Parathyroid adenoma (tissue), 2 donors: Measurements from ENCODE around the gene HPCAL1.

Source experiments
- H2AFZ ChIP-seq: fragments of 300-600 bp; sonication (generic); one replicate; pipeline ENCODE4 v1.7.0; 2017; ENCODE audit warnings: antibody characterized with exemption, mild to moderate bottlenecking
- H3K27ac ChIP-seq: fragments of 300-600 bp; sonication (generic); one replicate; pipeline ENCODE4 v1.7.0; 2017
- H3K27me3 ChIP-seq: fragments of 300-600 bp; sonication (generic); one replicate; pipeline ENCODE4 v1.7.0; 2017; ENCODE audit warnings: low read length; ENCODE audit not compliant: control insufficient read depth, insufficient read depth
- H3K36me3 ChIP-seq: fragments of 300-600 bp; sonication (generic); one replicate; pipeline ENCODE4 v1.7.0; 2017; ENCODE audit warnings: low read length; ENCODE audit not compliant: control insufficient read depth, insufficient read depth
- H3K4me1 ChIP-seq: fragments of 300-600 bp; sonication (generic); one replicate; pipeline ENCODE4 v1.7.0; 2017; ENCODE audit warnings: control low read depth
- H3K4me2 ChIP-seq: fragments of 300-600 bp; sonication (generic); one replicate; pipeline ENCODE4 v1.7.0; 2017; ENCODE audit warnings: low read length
- H3K4me3 ChIP-seq: fragments of 300-600 bp; sonication (generic); one replicate; pipeline ENCODE4 v1.7.0; 2017; ENCODE audit warnings: low read depth, low read length
- H3K79me2 ChIP-seq: fragments of 300-600 bp; sonication (generic); one replicate; pipeline ENCODE4 v1.7.0; 2017; ENCODE audit warnings: control low read depth
- H3K9ac ChIP-seq: fragments of 300-600 bp; sonication (generic); one replicate; pipeline ENCODE4 v1.7.0; 2017; ENCODE audit warnings: mild to moderate bottlenecking
- H3K9me3 ChIP-seq: fragments of 300-600 bp; sonication (generic); one replicate; pipeline ENCODE4 v1.7.0; 2017; ENCODE audit warnings: low read length; ENCODE audit not compliant: control insufficient read depth
- TF ChIP-seq, protein P1 (sequence below): fragments of 300-600 bp; sonication (generic); IDR thresholded peaks from one replicate; pipeline ENCODE4 v1.7.0; 2017; ENCODE audit warnings: antibody characterized with exemption, mild to moderate bottlenecking
- donor health status: primary hyperparathyroidism.

HPCAL1 gene

DNA sequence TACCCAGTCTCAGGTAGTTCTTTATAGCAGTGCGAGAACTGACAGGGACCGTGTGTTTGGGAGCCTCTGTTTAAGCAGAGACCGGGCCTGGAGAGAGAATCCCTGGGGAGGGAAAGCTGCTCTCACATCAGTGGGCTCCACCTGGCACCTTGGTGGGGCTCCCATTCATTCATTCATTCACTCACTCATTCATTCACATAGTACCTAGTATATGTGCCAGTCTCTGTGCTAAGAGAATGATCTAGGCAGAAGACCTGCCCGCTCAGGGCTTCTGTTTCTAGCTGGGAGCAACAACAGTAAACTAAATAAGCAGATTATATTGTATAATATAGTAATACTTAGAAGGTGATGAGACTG, 17.8 kb downstream of the HPCAL1 start:
- Histone ChIP-seq H3K4me2 (no peak overlapping the region), H3K9me3 (no peaks in the 10 kb centered on the region), H3K4me1 (no peaks in the 10 kb centered on the region), H3K9ac (no peak overlapping the region), H3K4me3 (no peak overlapping the region), H3K79me2 (peaks cover 17% of the 10 kb centered on the region), H3K27me3 (no peaks in the 10 kb centered on the region), H2AFZ (no peak overlapping the region), H3K27ac (no peak overlapping the region), H3K36me3 (no peaks in the 10 kb centered on the region)
- TF ChIP-seq, protein P1, sequence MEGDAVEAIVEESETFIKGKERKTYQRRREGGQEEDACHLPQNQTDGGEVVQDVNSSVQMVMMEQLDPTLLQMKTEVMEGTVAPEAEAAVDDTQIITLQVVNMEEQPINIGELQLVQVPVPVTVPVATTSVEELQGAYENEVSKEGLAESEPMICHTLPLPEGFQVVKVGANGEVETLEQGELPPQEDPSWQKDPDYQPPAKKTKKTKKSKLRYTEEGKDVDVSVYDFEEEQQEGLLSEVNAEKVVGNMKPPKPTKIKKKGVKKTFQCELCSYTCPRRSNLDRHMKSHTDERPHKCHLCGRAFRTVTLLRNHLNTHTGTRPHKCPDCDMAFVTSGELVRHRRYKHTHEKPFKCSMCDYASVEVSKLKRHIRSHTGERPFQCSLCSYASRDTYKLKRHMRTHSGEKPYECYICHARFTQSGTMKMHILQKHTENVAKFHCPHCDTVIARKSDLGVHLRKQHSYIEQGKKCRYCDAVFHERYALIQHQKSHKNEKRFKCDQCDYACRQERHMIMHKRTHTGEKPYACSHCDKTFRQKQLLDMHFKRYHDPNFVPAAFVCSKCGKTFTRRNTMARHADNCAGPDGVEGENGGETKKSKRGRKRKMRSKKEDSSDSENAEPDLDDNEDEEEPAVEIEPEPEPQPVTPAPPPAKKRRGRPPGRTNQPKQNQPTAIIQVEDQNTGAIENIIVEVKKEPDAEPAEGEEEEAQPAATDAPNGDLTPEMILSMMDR = no peak

DNA sequence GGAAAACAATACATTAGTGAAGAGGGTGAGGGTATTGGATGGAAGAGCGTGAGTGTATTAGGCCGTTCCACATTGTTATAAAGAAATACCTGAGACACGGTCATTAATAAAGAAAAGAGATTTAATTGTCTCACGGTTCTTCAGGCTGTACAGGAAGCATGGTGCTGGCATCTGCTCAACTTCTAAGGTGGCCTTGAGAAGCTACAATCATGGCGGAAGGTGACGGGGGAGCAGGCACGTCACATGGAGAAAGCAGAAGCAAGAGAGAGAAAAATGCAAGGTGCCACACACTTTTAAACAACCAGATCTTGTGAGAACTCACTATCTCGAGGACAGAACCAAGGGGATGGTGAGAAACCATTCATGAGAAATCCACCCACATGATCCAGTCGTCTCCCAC, 18.2 kb downstream of the HPCAL1 start:
- TF ChIP-seq, protein P1 = no peak
- H3K4me1 ChIP-seq = no peaks in the 10 kb centered on the region
- H3K27me3 ChIP-seq = no peaks in the 10 kb centered on the region
- H2AFZ ChIP-seq = no peak overlapping the region
- no peaks in the 10 kb centered on the region for H3K9me3 ChIP-seq
- H3K4me2 ChIP-seq = no peak overlapping the region
- H3K9ac ChIP-seq = no peak overlapping the region
- no peaks in the 10 kb centered on the region for H3K36me3 ChIP-seq
- no peak overlapping the region for H3K27ac ChIP-seq
- peaks cover 17% of the 10 kb centered on the region for H3K79me2 ChIP-seq
- H3K4me3 ChIP-seq = no peak overlapping the region

DNA sequence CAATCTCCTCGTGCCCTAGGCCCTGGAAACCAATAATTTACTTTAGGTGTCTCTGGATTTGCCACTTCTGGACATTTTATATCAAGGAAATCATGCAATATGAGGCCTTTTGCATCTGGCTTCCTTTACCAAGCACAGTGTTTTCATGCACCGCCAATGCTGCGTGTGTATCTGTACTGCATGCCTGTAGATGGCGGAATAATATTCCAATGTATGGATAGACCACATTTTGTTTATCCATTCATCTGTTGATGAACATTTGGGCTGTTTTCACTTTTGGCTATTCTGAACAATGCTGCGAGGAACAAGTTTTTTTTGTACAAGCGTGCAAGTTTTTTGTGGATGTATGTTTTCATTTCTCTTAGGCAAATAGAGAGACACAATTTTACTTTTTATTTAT, 18.9 kb downstream of the HPCAL1 start:
- TF ChIP-seq, protein P1 = no peak
- Histone ChIP-seq H3K79me2 (peaks cover 17% of the 10 kb centered on the region), H3K4me3 (no peak overlapping the region), H3K9ac (no peak overlapping the region), H3K36me3 (no peaks in the 10 kb centered on the region), H2AFZ (no peak overlapping the region), H3K27me3 (no peaks in the 10 kb centered on the region), H3K4me1 (no peaks in the 10 kb centered on the region), H3K9me3 (no peaks in the 10 kb centered on the region), H3K27ac (no peak overlapping the region), H3K4me2 (no peak overlapping the region)

DNA sequence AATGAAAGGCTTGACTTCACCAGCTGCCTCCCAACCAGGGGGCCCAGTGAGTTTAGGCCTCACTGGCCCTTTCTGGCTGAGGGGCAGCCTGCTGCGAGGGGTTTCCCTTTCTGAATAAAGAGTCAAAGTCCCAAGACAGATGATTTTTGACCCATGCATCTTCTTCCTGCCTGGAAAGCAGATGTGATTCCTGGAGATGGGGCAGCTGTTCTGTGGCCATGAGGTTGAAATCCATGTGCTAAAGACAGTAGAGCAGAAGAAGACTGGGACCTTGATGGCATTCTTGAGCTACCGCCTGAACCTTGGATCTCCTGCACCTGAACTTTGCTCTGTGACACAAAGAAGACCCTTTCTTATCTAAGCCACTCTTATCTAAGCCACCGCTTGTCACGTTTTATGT, 19.8 kb downstream of the HPCAL1 start:
- H3K27me3 ChIP-seq = no peaks in the 10 kb centered on the region

DNA sequence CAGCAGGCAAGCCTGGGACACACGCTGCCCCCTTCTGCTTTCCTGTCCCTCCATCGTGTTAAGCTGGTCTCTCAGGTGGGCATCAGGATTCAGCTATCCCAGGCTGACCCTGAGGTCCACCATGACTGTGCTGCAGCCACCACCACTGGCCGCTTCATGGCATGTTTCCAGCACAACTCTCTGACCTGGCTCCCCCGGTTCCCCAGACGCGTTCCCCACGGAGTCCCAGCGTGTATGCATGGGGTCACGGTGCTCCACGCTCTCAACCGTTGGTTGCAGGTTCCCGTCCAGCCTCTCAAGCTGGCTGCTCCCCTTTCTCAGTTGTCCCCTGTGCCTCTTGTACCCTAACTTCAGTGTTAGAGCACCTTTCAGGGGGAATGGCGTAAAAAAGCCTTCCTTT, 20.3 kb downstream of the HPCAL1 start:
- Histone ChIP-seq H3K4me1 (no peaks in the 10 kb centered on the region), H3K27ac (no peak overlapping the region)
- TF ChIP-seq, protein P1 = no peak

More for the DNA sequence above, 19.8 kb downstream of the HPCAL1 start:
- H3K9ac ChIP-seq = no peak overlapping the region
- H2AFZ ChIP-seq = no peak overlapping the region
- H3K9me3 ChIP-seq = no peaks in the 10 kb centered on the region
- H3K79me2 ChIP-seq = peaks cover 17% of the 10 kb centered on the region
- no peaks in the 10 kb centered on the region for H3K36me3 ChIP-seq
- no peak overlapping the region for H3K4me3 ChIP-seq
- no peak overlapping the region for H3K27ac ChIP-seq
- H3K4me2 ChIP-seq = no peak overlapping the region
- no peaks in the 10 kb centered on the region for H3K4me1 ChIP-seq
- TF ChIP-seq, protein P1 = no peak

More for the DNA sequence above, 20.3 kb downstream of the HPCAL1 start:
- Histone ChIP-seq H3K27me3 (no peaks in the 10 kb centered on the region), H3K36me3 (no peaks in the 10 kb centered on the region), H3K79me2 (peaks cover 17% of the 10 kb centered on the region), H2AFZ (no peak overlapping the region), H3K9me3 (no peaks in the 10 kb centered on the region), H3K4me2 (no peak overlapping the region), H3K4me3 (no peak overlapping the region), H3K9ac (no peak overlapping the region)
